GOT3 (cell line): ENCODE results near the gene NME9.

Source experiments
- DNase-seq: peaks from one replicate; lab custom pipeline; 2025; ENCODE audit warnings: mixed read lengths; lab: John Stamatoyannopoulos, UW

NME9 gene

GRCh38 chr3:138334608-138335007 lies 5.0 kb upstream of the NME9 start:
- DNase-seq, result no peak

- no peak for DNase-seq
Observed at GRCh38 chr3:138332472-138333073, 2.9 kb upstream of the NME9 start.

- DNase-seq, result no peak
Observed at GRCh38 chr3:138331143-138331894, 1.7 kb upstream of the NME9 start.

- no peak for DNase-seq
Observed at GRCh38 chr3:138329984-138330293, 288 bp upstream of the NME9 start.

- DNase-seq, result no peak
Observed at GRCh38 chr3:138328341-138328740, 1.3 kb downstream of the NME9 start.

GRCh38 chr3:138327831-138328230 lies 1.8 kb downstream of the NME9 start:
- DNase-seq, result no peak

GRCh38 chr3:138326866-138327595 lies 2.6 kb downstream of the NME9 start:
- DNase-seq, result no peak

- no peak for DNase-seq
Observed at GRCh38 chr3:138325990-138326389, 3.7 kb downstream of the NME9 start.

- no peak for DNase-seq
Observed at GRCh38 chr3:138323971-138324370, 5.7 kb downstream of the NME9 start.

GRCh38 chr3:138317687-138318086 lies 12.0 kb downstream of the NME9 start:
- DNase-seq, result no peak

GRCh38 chr3:138314751-138315150 lies 14.9 kb downstream of the NME9 start:
- DNase-seq, result no peak

GRCh38 chr3:138310494-138310893 lies 19.2 kb downstream of the NME9 start:
- DNase-seq, result no peak

GRCh38 chr3:138308783-138309182 lies 20.9 kb downstream of the NME9 start:
- DNase-seq, result no peak

- no peak for DNase-seq
Observed at GRCh38 chr3:138307899-138308298, 21.8 kb downstream of the NME9 start.

- DNase-seq, result no peak
Observed at GRCh38 chr3:138303474-138303873, 26.2 kb downstream of the NME9 start.

- DNase-seq, result no peak
Observed at GRCh38 chr3:138300647-138301046, 29.0 kb downstream of the NME9 start.

GRCh38 chr3:138297876-138298275 lies 31.8 kb downstream of the NME9 start:
- DNase-seq, result no peak

GRCh38 chr3:138297059-138297607 lies 32.5 kb downstream of the NME9 start:
- no peak for DNase-seq

- no peak for DNase-seq
Observed at GRCh38 chr3:138296639-138297038, 33.0 kb downstream of the NME9 start.

GRCh38 chr3:138289701-138290100 lies 40.0 kb downstream of the NME9 start:
- DNase-seq, result no peak

- DNase-seq, result no peak
Observed at GRCh38 chr3:138289260-138289659, 40.4 kb downstream of the NME9 start.

- DNase-seq, result no peak
Observed at GRCh38 chr3:138284957-138285477, 44.6 kb downstream of the NME9 start.

- no peak for DNase-seq
Observed at GRCh38 chr3:138284079-138284478, 45.6 kb downstream of the NME9 start.
